ENCODE measurements around the gene BPI. TPM values are rescaled to one million over a fixed set of nuclear protein-coding genes. Genes with fewer than 3 reads are reported as not detected.
A peak's percentile ranks its signal among the peaks of the same experiment; 100 is the strongest.
"Not testable (repeated sequence)": the region's sequence is repeated elsewhere in the genome, so short reads cannot be mapped to it uniquely, and the experiment has no call there.

The BPI gene
- total RNA-seq, 1 donor from 2014 or later, result not detected

- TF ChIP-seq CTCF (conservative IDR thresholded peaks at IDR 0.05; ENCODE audit: low read depth, low read length), result no peak
- no peak overlapping the region for H3K4me3 ChIP-seq (ENCODE audit: low read depth, low read length)
- no peak for DNase-seq (ENCODE audit: low read depth)
Measured at GRCh38 chr20:38311491-38311890, 7.5 kb downstream of the BPI start.

- TF ChIP-seq CTCF (conservative IDR thresholded peaks at IDR 0.05; ENCODE audit: low read depth, low read length), result no peak
- H3K4me3 ChIP-seq (ENCODE audit: low read depth, low read length), result no peak overlapping the region
- no peak for DNase-seq (ENCODE audit: low read depth)
Measured at GRCh38 chr20:38313676-38314075, 9.7 kb downstream of the BPI start.

GRCh38 chr20:38314350-38314749 is 10.4 kb downstream of the BPI start:
- DNase-seq (ENCODE audit: low read depth); H3K4me3 ChIP-seq (ENCODE audit: low read depth, low read length): not testable (repeated sequence)

- H3K4me3 ChIP-seq (ENCODE audit: low read depth, low read length), result no peak overlapping the region
- TF ChIP-seq CTCF (conservative IDR thresholded peaks at IDR 0.05; ENCODE audit: low read depth, low read length), result peak; percentile 11
- no peak for DNase-seq (ENCODE audit: low read depth)
Measured at GRCh38 chr20:38315290-38315966, 11.5 kb downstream of the BPI start.

GRCh38 chr20:38316341-38316740 is 12.4 kb downstream of the BPI start:
- DNase-seq (ENCODE audit: low read depth), result no peak
- H3K4me3 ChIP-seq (ENCODE audit: low read depth, low read length), result no peak overlapping the region
- TF ChIP-seq CTCF (conservative IDR thresholded peaks at IDR 0.05; ENCODE audit: low read depth, low read length), result no peak

- TF ChIP-seq CTCF (conservative IDR thresholded peaks at IDR 0.05; ENCODE audit: low read depth, low read length), result no peak
- no peak overlapping the region for H3K4me3 ChIP-seq (ENCODE audit: low read depth, low read length)
- no peak for DNase-seq (ENCODE audit: low read depth)
Measured at GRCh38 chr20:38317422-38317821, 13.5 kb downstream of the BPI start.

- H3K4me3 ChIP-seq (ENCODE audit: low read depth, low read length), result no peak overlapping the region
- TF ChIP-seq CTCF (conservative IDR thresholded peaks at IDR 0.05; ENCODE audit: low read depth, low read length), result no peak
- no peak for DNase-seq (ENCODE audit: low read depth)
Measured at GRCh38 chr20:38320221-38320620, 16.3 kb downstream of the BPI start.

Data from epithelial cell of proximal tubule (primary cell).